GM19467 (cell line): Measurements from ENCODE around the gene PKP1.

ENCODE experiments used
- ATAC-seq: cut with Tn5 transposase; IDR thresholded peaks from one replicate; pipeline ENCODE4 v1.9.1; 2021; ENCODE audit warnings: mild to moderate bottlenecking, moderate library complexity; ENCODE audit not compliant: unreplicated experiment

Gene PKP1

GRCh38 chr1:201260236-201260590, 23.1 kb upstream of the PKP1 start:
- ATAC-seq, result no peak

- no peak for ATAC-seq
Observed at GRCh38 chr1:201260648-201261311, 22.5 kb upstream of the PKP1 start.

GRCh38 chr1:201261771-201262547, 21.3 kb upstream of the PKP1 start:
- no peak for ATAC-seq

GRCh38 chr1:201262963-201263608, 20.2 kb upstream of the PKP1 start:
- no peak for ATAC-seq

GRCh38 chr1:201264072-201264471, 19.2 kb upstream of the PKP1 start:
- no peak for ATAC-seq

GRCh38 chr1:201264554-201264953, 18.8 kb upstream of the PKP1 start:
- ATAC-seq, result no peak

GRCh38 chr1:201265756-201266155, 17.6 kb upstream of the PKP1 start:
- no peak for ATAC-seq

GRCh38 chr1:201266276-201266675, 17.0 kb upstream of the PKP1 start:
- no peak for ATAC-seq

- ATAC-seq, result no peak
Observed at GRCh38 chr1:201266774-201267173, 16.5 kb upstream of the PKP1 start.

- no peak for ATAC-seq
Observed at GRCh38 chr1:201267481-201268229, 15.7 kb upstream of the PKP1 start.

- ATAC-seq, result no peak
Observed at GRCh38 chr1:201268604-201269151, 14.6 kb upstream of the PKP1 start.

- no peak for ATAC-seq
Observed at GRCh38 chr1:201269281-201269680, 14.0 kb upstream of the PKP1 start.

- no peak for ATAC-seq
Observed at GRCh38 chr1:201269900-201270410, 13.4 kb upstream of the PKP1 start.

GRCh38 chr1:201270616-201271390, 12.5 kb upstream of the PKP1 start:
- ATAC-seq, result no peak

- ATAC-seq, result no peak
Observed at GRCh38 chr1:201272799-201273198, 10.5 kb upstream of the PKP1 start.

- ATAC-seq, result no peak
Observed at GRCh38 chr1:201274616-201275252, 8.6 kb upstream of the PKP1 start.

GRCh38 chr1:201275253-201275666, 8.0 kb upstream of the PKP1 start:
- ATAC-seq, result no peak

- no peak for ATAC-seq
Observed at GRCh38 chr1:201276891-201277290, 6.4 kb upstream of the PKP1 start.

GRCh38 chr1:201277441-201277840, 5.9 kb upstream of the PKP1 start:
- ATAC-seq, result no peak

GRCh38 chr1:201279313-201279712, 4.0 kb upstream of the PKP1 start:
- no peak for ATAC-seq
